HG02759 (cell line): ENCODE measurements around the gene ZBTB16.

Experiments
- ATAC-seq: cut with Tn5 transposase; IDR thresholded peaks from one replicate; pipeline ENCODE4 v1.9.1; 2021; ENCODE audit warnings: mild to moderate bottlenecking, moderate library complexity; ENCODE audit not compliant: unreplicated experiment

ZBTB16 gene

GRCh38 chr11:114256176-114256966, 196.9 kb downstream of the ZBTB16 start:
- ATAC-seq: no peak

GRCh38 chr11:114256967-114257286, 197.4 kb downstream of the ZBTB16 start:
- ATAC-seq: no peak

- ATAC-seq: no peak
Observed at GRCh38 chr11:114257621-114258558, 198.4 kb downstream of the ZBTB16 start.

- ATAC-seq: no peak
Observed at GRCh38 chr11:114258696-114259095, 199.2 kb downstream of the ZBTB16 start.

- no peak for ATAC-seq
Observed at GRCh38 chr11:114259124-114259526, 199.6 kb downstream of the ZBTB16 start.

- no peak for ATAC-seq
Observed at GRCh38 chr11:114259551-114259983, 200.1 kb downstream of the ZBTB16 start.

- no peak for ATAC-seq
Observed at GRCh38 chr11:114260077-114260476, 200.6 kb downstream of the ZBTB16 start.

GRCh38 chr11:114260483-114260882, 201.0 kb downstream of the ZBTB16 start:
- ATAC-seq: no peak

GRCh38 chr11:114261791-114262190, 202.3 kb downstream of the ZBTB16 start:
- ATAC-seq: no peak

- ATAC-seq: no peak
Observed at GRCh38 chr11:114262681-114263512, 203.4 kb downstream of the ZBTB16 start.

GRCh38 chr11:114263513-114264170, 204.1 kb downstream of the ZBTB16 start:
- no peak for ATAC-seq

- ATAC-seq: no peak
Observed at GRCh38 chr11:114264381-114264780, 204.9 kb downstream of the ZBTB16 start.

GRCh38 chr11:114265122-114265878, 205.8 kb downstream of the ZBTB16 start:
- ATAC-seq: no peak

GRCh38 chr11:114269498-114269897, 210.0 kb downstream of the ZBTB16 start:
- no peak for ATAC-seq

- no peak for ATAC-seq
Observed at GRCh38 chr11:114270531-114271270, 211.2 kb downstream of the ZBTB16 start.

GRCh38 chr11:114271316-114271715, 211.8 kb downstream of the ZBTB16 start:
- no peak for ATAC-seq

- no peak for ATAC-seq
Observed at GRCh38 chr11:114272311-114272710, 212.8 kb downstream of the ZBTB16 start.

GRCh38 chr11:114273071-114273470, 213.6 kb downstream of the ZBTB16 start:
- no peak for ATAC-seq
